OCI-LY3 (cell line): ENCODE data around the gene HUS1.

Experiments
- CTCF ChIP-seq: fragments of 200-600, 300-600 bp; sonication (generic); IDR thresholded peaks from 2 replicates; pipeline ENCODE4 v1.5.1; 2014; ENCODE audit warnings: antibody characterized with exemption, low read length, low read depth
- EZH2phosphoT487 ChIP-seq: fragments of 200-600 bp; shearing (Covaris generic); IDR thresholded peaks from 2 replicates; pipeline ENCODE4 v1.6.1; 2018; ENCODE audit warnings: antibody characterized with exemption, mixed run types, low read depth

- TF ChIP-seq CTCF, result no peak
- TF ChIP-seq EZH2phosphoT487, result no peak
These were observed 30.5 kb upstream of the HUS1 start for GRCh38 chr7:48009954-48010353.
